Fibroblast of lung (primary cell): ENCODE results near the gene PSKH1. TPM values are rescaled to one million over a fixed set of nuclear protein-coding genes. Genes with fewer than 3 reads are reported as not detected.

ENCODE experiments used
- DNase-seq, 2 donors: peaks; one replicate each; pipeline versions ENCODE4 v3.0.0 to v3.0.0-alpha.2; 2010; ENCODE audit warnings: low read depth in 2 of 2
- H2AFZ ChIP-seq: 2 replicates; pipeline ENCODE4 v1.5.1; 2012; ENCODE audit warnings: low read length, control low read depth, inconsistent platforms
- H3K27ac ChIP-seq: 2 replicates; pipeline ENCODE4 v1.5.1; 2011; ENCODE audit warnings: low read length, control low read depth; ENCODE audit not compliant: insufficient read depth
- H3K27me3 ChIP-seq: 2 replicates; pipeline ENCODE4 v1.5.1; 2011; ENCODE audit warnings: mild to moderate bottlenecking, low read length; ENCODE audit not compliant: control insufficient read depth, insufficient read depth
- H3K36me3 ChIP-seq: 2 replicates; pipeline ENCODE4 v1.5.1; 2011; ENCODE audit warnings: low read length; ENCODE audit not compliant: control insufficient read depth, insufficient read depth
- H3K4me1 ChIP-seq: 2 replicates; pipeline ENCODE4 v1.5.1; 2011; ENCODE audit warnings: low read length; ENCODE audit not compliant: control insufficient read depth, insufficient read depth; ENCODE audit errors: extremely low read depth
- H3K4me2 ChIP-seq: 2 replicates; pipeline ENCODE4 v1.5.1; 2011; ENCODE audit warnings: low read length, control low read depth; ENCODE audit not compliant: insufficient read depth; ENCODE audit errors: extremely low read depth
- H3K4me3 ChIP-seq, 4 experiments: fragments of 200-600 bp in 1 of 4; sonication (generic) in 1 of 4; replicated peaks in 1 of 4; 2 replicates each; pipeline ENCODE4 v1.5.1; 2011 to 2016; ENCODE audit warnings: low read length in 4 of 4, low read depth in 3 of 4, mild to moderate bottlenecking in 3 of 4, control low read depth in 2 of 4, inconsistent platforms in 1 of 4, mixed read lengths in 1 of 4; ENCODE audit not compliant: insufficient read depth in 1 of 4; ENCODE audit errors: control extremely low read depth in 1 of 4
- H3K79me2 ChIP-seq: 2 replicates; pipeline ENCODE4 v1.5.1; 2012; ENCODE audit warnings: mild to moderate bottlenecking, low read length, inconsistent platforms; ENCODE audit not compliant: control insufficient read depth, insufficient read depth
- H3K9ac ChIP-seq: 2 replicates; pipeline ENCODE4 v1.5.1; 2011; ENCODE audit warnings: mild to moderate bottlenecking, low read length, control low read depth; ENCODE audit not compliant: insufficient read depth
- H3K9me3 ChIP-seq: 2 replicates; pipeline ENCODE4 v1.5.1; 2012; ENCODE audit warnings: low read depth, low read length; ENCODE audit not compliant: control insufficient read depth, insufficient read depth
- H4K20me1 ChIP-seq: 2 replicates; pipeline ENCODE4 v1.5.1; 2011; ENCODE audit warnings: low read length; ENCODE audit not compliant: control insufficient read depth, insufficient read depth; ENCODE audit errors: extremely low read depth
- CTCF ChIP-seq, 2 donors: IDR thresholded peaks in 1 of 2; conservative IDR thresholded peaks in 1 of 2; 1 replicate in 1 of 2; 2 replicates in 1 of 2; pipeline ENCODE4 v1.5.1; 2011 to 2012; ENCODE audit warnings: low read length in 2 of 2, control low read depth in 1 of 2, inconsistent platforms in 1 of 2, low read depth in 1 of 2, mild to moderate bottlenecking in 1 of 2
- EZH2 ChIP-seq: IDR thresholded peaks from 2 replicates; pipeline ENCODE4 v1.5.1; 2012; ENCODE audit warnings: low read length, control low read depth, mild to moderate bottlenecking; ENCODE audit errors: missing control alignments
- polyA plus RNA-seq, 2 donors: library from polyadenylated mRNA; depleted of rRNA in 1 of 2; stranded (reverse) in 1 of 2; unstranded in 1 of 2; fragments of >200 nt; gene quantifications; 2 replicates each; pipeline ENCODE4 v1.2.1, GENCODE V29; 2011 to 2012; ENCODE audit warnings: missing spikeins in 1 of 2
- total RNA-seq: library from RNA; depleted of rRNA; stranded (reverse); fragments of >200 nt; gene quantifications from 2 replicates; pipeline ENCODE4 v1.2.1, GENCODE V29; 2014

PSKH1 gene
- total and polyA plus RNA-seq, 2 donors (not counting 1 experiment from before 2014, with no cell fraction given), result 13.4 to 15.4 TPM

GRCh38 chr16:67919622-67920221 lies 26.7 kb downstream of the PSKH1 start:
- Histone ChIP-seq H2AFZ (no peak overlapping the region), H3K4me1 (peaks cover 16% of the 10 kb centered on the region), H3K79me2 (peaks cover 9% of the 10 kb centered on the region), H3K27ac (no peak overlapping the region), H3K9ac (no peak overlapping the region), H3K27me3 (no peaks in the 10 kb centered on the region), H3K4me3 (no peak overlapping the region), H3K4me2 (no peak overlapping the region), H3K36me3 (peaks cover 1% of the 10 kb centered on the region), H3K9me3 (no peaks in the 10 kb centered on the region), H4K20me1 (peaks cover 2% of the 10 kb centered on the region)
- DNase-seq, result no peak
- TF ChIP-seq CTCF (conservative IDR thresholded peaks at IDR 0.05 in 1 of 2, IDR thresholded peaks at IDR 0.05 in 1 of 2; ENCODE audit: low read depth in 1 of 2, low read length in 2 of 2) (no peak), EZH2 (no peak)

GRCh38 chr16:67922221-67922620 lies 29.2 kb downstream of the PSKH1 start:
- Histone ChIP-seq H3K4me1 (peaks cover 11% of the 10 kb centered on the region), H3K79me2 (peaks cover 9% of the 10 kb centered on the region), H3K9me3 (no peaks in the 10 kb centered on the region), H3K27ac (no peak overlapping the region), H3K36me3 (peaks cover 1% of the 10 kb centered on the region), H3K4me3 (no peak overlapping the region), H3K9ac (no peak overlapping the region), H2AFZ (no peak overlapping the region), H4K20me1 (peaks cover 2% of the 10 kb centered on the region), H3K4me2 (no peak overlapping the region), H3K27me3 (no peaks in the 10 kb centered on the region)
- DNase-seq, result no peak
- TF ChIP-seq CTCF (conservative IDR thresholded peaks at IDR 0.05 in 1 of 2, IDR thresholded peaks at IDR 0.05 in 1 of 2; ENCODE audit: low read depth in 1 of 2, low read length in 2 of 2) (no peak), EZH2 (no peak)

GRCh38 chr16:67922740-67923139 lies 29.7 kb downstream of the PSKH1 start:
- Histone ChIP-seq H3K79me2 (peaks cover 9% of the 10 kb centered on the region), H3K4me1 (peaks cover 6% of the 10 kb centered on the region), H3K36me3 (peaks cover 3% of the 10 kb centered on the region), H3K27me3 (no peaks in the 10 kb centered on the region), H3K4me2 (no peak overlapping the region), H4K20me1 (peaks cover 2% of the 10 kb centered on the region), H3K27ac (no peak overlapping the region), H3K4me3 (no peak overlapping the region), H3K9ac (no peak overlapping the region), H3K9me3 (no peaks in the 10 kb centered on the region), H2AFZ (no peak overlapping the region)
- TF ChIP-seq CTCF (conservative IDR thresholded peaks at IDR 0.05 in 1 of 2, IDR thresholded peaks at IDR 0.05 in 1 of 2; ENCODE audit: low read depth in 1 of 2, low read length in 2 of 2) (no peak), EZH2 (no peak)
- DNase-seq, result no peak
